Body of pancreas (tissue), 4 donors: ENCODE data around the gene VWA5B1. TPM values are rescaled to one million over a fixed set of nuclear protein-coding genes. Genes with fewer than 3 reads are reported as not detected.
A peak's percentile ranks its signal among the peaks of the same experiment; 100 is the strongest.

Source experiments
- ATAC-seq: fragments of 150-250 bp; one replicate; pipeline ENCODE4 v1.9.1; 2016
- DNase-seq, 4 donors: peaks; one replicate each; pipeline ENCODE4 v3.0.0-alpha.2; 2019
- H3K27ac ChIP-seq, 4 donors: fragments of 200-600 bp; sonication (generic); 1 replicate in 3 of 4; 2 replicates in 1 of 4; pipeline versions ENCODE4 v1.5.1 to v1.6.1; 2016 to 2019; ENCODE audit warnings: mild to moderate bottlenecking in 1 of 4, mixed read lengths in 1 of 4, moderate library complexity in 1 of 4
- H3K27me3 ChIP-seq, 2 donors: fragments of 200-600 bp; sonication (generic); one replicate each; pipeline ENCODE4 v1.6.0; 2016; ENCODE audit warnings: mild to moderate bottlenecking in 1 of 2
- H3K36me3 ChIP-seq, 2 donors: fragments of 200-600 bp; sonication (generic); replicated peaks in 1 of 2; 2 replicates each; pipeline ENCODE4 v1.5.1; 2016; ENCODE audit warnings: low read depth in 2 of 2; ENCODE audit not compliant: insufficient read depth in 1 of 2
- H3K4me1 ChIP-seq: fragments of 200-600 bp; sonication (generic); one replicate; pipeline ENCODE4 v1.6.0; 2016
- H3K4me3 ChIP-seq, 2 donors: fragments of 200-600 bp; sonication (generic); 1 replicate in 1 of 2; 2 replicates in 1 of 2; pipeline ENCODE4 v1.5.1; 2016 to 2019
- H3K9me3 ChIP-seq, 3 donors: fragments of 200-600 bp; sonication (generic); 1 replicate in 2 of 3; 2 replicates in 1 of 3; pipeline ENCODE4 v1.5.1; 2016
- POLR2A ChIP-seq, 3 donors: fragments of 450-650 bp; IDR thresholded peaks; one replicate each; pipeline ENCODE4 v1.6.1; 2016; ENCODE audit warnings: antibody characterized with exemption in 3 of 3, mild to moderate bottlenecking in 2 of 3
- WGBS, 2 donors: methylation state at CpG; one replicate each; pipeline ENCODE4 v1.1.5; 2017; 5-methylcytosine and 5-hydroxymethylcytosine counted together
- intact Hi-C: fragments of 100-400 bp; cut with DNase I; formaldehyde crosslinking; loops from one replicate; pipeline ENCODE4 v1.15.1; 2023
- total RNA-seq, 2 donors: library from RNA; depleted of rRNA; stranded (reverse); fragments of >200 nt; gene quantifications; one replicate each; pipeline ENCODE4 v1.1.0, GENCODE V29; 2016
- TF ChIP-seq, protein P1 (sequence below), 7 experiments: fragments of 450-650 bp in 4 of 7; fragments of 200-600 bp in 3 of 7; sonication (generic) in 3 of 7; IDR thresholded peaks; one replicate each; pipeline ENCODE4 v1.5.1; 2016 to 2019; ENCODE audit warnings: antibody characterized with exemption in 7 of 7

The VWA5B1 gene
- total RNA-seq, 2 donors from 2014 or later = not detected

DNA sequence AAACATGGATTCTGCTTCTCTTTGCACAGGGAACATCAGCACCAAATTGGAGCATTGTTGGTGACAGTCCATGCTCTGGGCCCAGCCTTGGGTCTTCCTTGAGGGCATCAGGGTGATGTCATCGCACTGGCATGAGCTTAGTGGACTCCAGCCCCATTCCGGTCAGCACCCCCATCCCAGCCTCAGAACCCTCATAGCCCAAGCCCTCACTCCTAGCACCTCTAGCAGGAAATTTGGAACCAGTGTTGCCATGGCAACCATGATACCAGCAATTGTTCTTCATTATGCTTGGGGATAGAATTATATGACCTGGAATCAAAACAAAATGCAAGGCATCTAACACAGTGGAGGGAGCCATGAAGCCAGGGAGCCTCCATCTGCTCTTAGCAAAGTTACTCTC, 83.1 kb downstream of the VWA5B1 start:
- no peak overlapping the region for H3K4me3 ChIP-seq
- intact Hi-C loops = loop anchor here (10.0 kb wide), 1 partner anchor 121 kb away; no protein-coding TSS in a partner anchor
- H3K9me3 ChIP-seq = no peaks in the 10 kb centered on the region
- H3K36me3 ChIP-seq = no peaks in the 10 kb centered on the region
- TF ChIP-seq, protein P1, sequence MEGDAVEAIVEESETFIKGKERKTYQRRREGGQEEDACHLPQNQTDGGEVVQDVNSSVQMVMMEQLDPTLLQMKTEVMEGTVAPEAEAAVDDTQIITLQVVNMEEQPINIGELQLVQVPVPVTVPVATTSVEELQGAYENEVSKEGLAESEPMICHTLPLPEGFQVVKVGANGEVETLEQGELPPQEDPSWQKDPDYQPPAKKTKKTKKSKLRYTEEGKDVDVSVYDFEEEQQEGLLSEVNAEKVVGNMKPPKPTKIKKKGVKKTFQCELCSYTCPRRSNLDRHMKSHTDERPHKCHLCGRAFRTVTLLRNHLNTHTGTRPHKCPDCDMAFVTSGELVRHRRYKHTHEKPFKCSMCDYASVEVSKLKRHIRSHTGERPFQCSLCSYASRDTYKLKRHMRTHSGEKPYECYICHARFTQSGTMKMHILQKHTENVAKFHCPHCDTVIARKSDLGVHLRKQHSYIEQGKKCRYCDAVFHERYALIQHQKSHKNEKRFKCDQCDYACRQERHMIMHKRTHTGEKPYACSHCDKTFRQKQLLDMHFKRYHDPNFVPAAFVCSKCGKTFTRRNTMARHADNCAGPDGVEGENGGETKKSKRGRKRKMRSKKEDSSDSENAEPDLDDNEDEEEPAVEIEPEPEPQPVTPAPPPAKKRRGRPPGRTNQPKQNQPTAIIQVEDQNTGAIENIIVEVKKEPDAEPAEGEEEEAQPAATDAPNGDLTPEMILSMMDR (IDR thresholded peaks at IDR 0.05) = no peak
- TF ChIP-seq POLR2A (IDR thresholded peaks at IDR 0.05) = no peak
- no peaks in the 10 kb centered on the region for H3K4me1 ChIP-seq
- 63 to 80% methylated on average over 1 to 2 of the region's 2 CpGs for WGBS, 2 donors
- H3K27me3 ChIP-seq = no peaks in the 10 kb centered on the region
- no peak overlapping the region for H3K27ac ChIP-seq
- DNase-seq (no peak), ATAC-seq (no peak)

DNA sequence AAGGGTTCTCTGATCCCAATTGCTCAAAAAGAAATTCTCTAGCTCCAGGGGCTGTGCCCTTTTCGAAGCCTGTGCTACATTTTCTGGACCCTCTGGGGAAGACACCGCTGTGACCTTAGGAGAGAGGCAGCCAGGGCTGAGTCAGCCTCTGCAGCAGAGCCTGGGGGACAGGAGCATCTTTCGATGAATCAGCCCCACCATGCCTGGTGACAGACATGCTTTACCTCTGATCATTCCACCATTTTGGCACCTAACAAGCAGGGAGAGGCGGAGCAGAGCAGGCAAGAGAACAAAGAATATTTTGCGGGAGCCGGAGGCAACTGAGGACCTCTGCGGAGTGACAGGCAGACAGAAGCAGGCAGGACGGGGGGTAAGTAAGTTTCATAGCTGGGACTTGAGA, 84.9 kb downstream of the VWA5B1 start:
- Histone ChIP-seq H3K9me3 (no peaks in the 10 kb centered on the region), H3K4me1 (no peaks in the 10 kb centered on the region), H3K27ac (no peak overlapping the region), H3K27me3 (no peaks in the 10 kb centered on the region), H3K4me3 (no peak overlapping the region), H3K36me3 (no peaks in the 10 kb centered on the region)
- TF ChIP-seq, protein P1 (IDR thresholded peaks at IDR 0.05) = no peak
- no peak for TF ChIP-seq POLR2A (IDR thresholded peaks at IDR 0.05)
- intact Hi-C loops = loop anchor here (10.0 kb wide), 1 partner anchor 119 kb away; no protein-coding TSS in a partner anchor
- DNase-seq = no peak
- 54 to 63% methylated on average over 7 to 8 of the region's 8 CpGs for WGBS, 2 donors
- ATAC-seq = no peak

DNA sequence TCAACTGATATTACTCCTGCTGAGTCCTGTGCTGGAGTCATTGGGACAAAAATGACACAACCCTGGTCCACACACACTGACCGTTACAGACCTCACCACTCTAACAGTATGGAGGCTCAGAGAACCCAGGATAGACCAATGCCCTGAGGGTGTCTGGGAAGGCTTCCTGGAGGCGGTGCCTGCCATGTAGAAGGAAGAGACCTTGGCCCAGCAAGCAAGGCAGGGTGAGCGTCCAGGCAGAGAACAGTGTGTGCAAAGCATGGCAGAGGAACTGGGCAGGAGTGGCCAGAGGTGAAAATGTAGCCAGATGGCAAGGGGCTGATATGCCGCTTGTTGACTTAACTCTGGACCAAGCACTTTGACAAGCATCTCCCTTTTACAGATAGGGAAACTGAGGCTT, 85.5 kb downstream of the VWA5B1 start:
- no peak for ATAC-seq
- no peaks in the 10 kb centered on the region for H3K27me3 ChIP-seq
- 62 to 67% methylated on average over 4 of the region's 4 CpGs for WGBS, 2 donors
- H3K27ac ChIP-seq = no peak overlapping the region
- no peak for DNase-seq
- H3K36me3 ChIP-seq = no peaks in the 10 kb centered on the region
- no peaks in the 10 kb centered on the region for H3K4me1 ChIP-seq
- intact Hi-C loops = loop anchor here (10.0 kb wide), 1 partner anchor 119 kb away; no protein-coding TSS in a partner anchor
- H3K4me3 ChIP-seq = no peak overlapping the region
- TF ChIP-seq, protein P1 (IDR thresholded peaks at IDR 0.05) = no peak
- TF ChIP-seq POLR2A (IDR thresholded peaks at IDR 0.05) = no peak
- no peaks in the 10 kb centered on the region for H3K9me3 ChIP-seq

DNA sequence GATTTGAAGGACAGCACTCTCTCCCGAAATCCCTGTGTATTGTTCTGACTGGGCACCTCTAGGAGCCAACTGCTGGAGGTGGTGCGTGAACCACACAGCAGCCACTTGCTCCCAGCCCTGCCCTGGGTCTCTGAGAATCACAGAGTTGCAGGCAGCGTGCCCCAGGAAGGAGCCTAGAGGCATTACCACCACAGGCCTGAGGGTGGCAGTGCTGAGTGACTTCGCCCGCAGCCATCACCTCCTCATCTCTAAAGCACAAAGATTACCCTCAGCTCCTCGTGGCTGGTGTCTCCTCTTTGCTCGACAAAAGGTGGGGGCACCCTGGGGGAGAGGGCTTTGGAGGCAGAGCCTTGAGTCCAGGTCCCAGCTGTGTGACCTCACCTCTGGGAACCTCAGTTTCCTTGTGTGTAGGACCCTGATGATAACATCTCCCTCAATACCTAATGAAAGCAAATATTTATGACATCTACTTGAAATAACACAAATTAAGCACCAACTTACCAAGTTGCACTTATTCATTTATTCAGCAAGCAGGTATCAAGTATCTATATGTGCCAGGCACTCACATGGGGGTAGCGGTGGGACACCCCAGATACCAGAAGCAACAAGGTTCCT, 86.3 kb downstream of the VWA5B1 start:
- DNase-seq (peak in 3 of 4 donors; percentile 37 to 51 (median 42)), ATAC-seq (peak; percentile 48)
- H3K27me3 ChIP-seq = no peaks in the 10 kb centered on the region
- 11 to 16% methylated on average over 8 of the region's 8 CpGs for WGBS, 2 donors
- intact Hi-C loops = loop anchor here (10.0 kb wide), 1 partner anchor 118 kb away; no protein-coding TSS in a partner anchor
- TF ChIP-seq POLR2A (IDR thresholded peaks at IDR 0.05) = no peak
- TF ChIP-seq, protein P1 (IDR thresholded peaks at IDR 0.05) = peak; percentile 32 to 72 (median 53)
- H3K9me3 ChIP-seq = no peaks in the 10 kb centered on the region
- no peak overlapping the region for H3K27ac ChIP-seq
- no peaks in the 10 kb centered on the region for H3K36me3 ChIP-seq
- H3K4me1 ChIP-seq = no peaks in the 10 kb centered on the region
- no peak overlapping the region for H3K4me3 ChIP-seq
